Limb (tissue), 2 donors: Measurements from ENCODE around the gene RIMKLB.
"Not testable (repeated sequence)": the region's sequence is repeated elsewhere in the genome, so short reads cannot be mapped to it uniquely, and the experiment has no call there.

ENCODE experiments used
- DNase-seq, 2 donors: peaks; one replicate each; pipeline ENCODE4 v3.0.0-alpha.2; 2016; ENCODE audit errors: extremely low spot score in 2 of 2

The RIMKLB gene

GRCh38 chr12:8818526-8818925 is 120.7 kb downstream of the RIMKLB start:
- no peak for DNase-seq

- no peak for DNase-seq
These were observed 121.8 kb downstream of the RIMKLB start for GRCh38 chr12:8819666-8819980.

- not testable (repeated sequence) for DNase-seq
These were observed 123.1 kb downstream of the RIMKLB start for GRCh38 chr12:8820676-8821407.

- DNase-seq: no peak
These were observed 123.8 kb downstream of the RIMKLB start for GRCh38 chr12:8821591-8821990.

- no peak for DNase-seq
These were observed 124.5 kb downstream of the RIMKLB start, which contains the start of gene A2ML1 for GRCh38 chr12:8822298-8822697. Gene A2ML1, plus strand, starts transcription at chr12:8822621. Its CDS starts 31 bp downstream, at chr12:8822652.

GRCh38 chr12:8823565-8824300 is 125.9 kb downstream of the RIMKLB start:
- DNase-seq: no peak

GRCh38 chr12:8827551-8828256 is 129.9 kb downstream of the RIMKLB start:
- no peak for DNase-seq

GRCh38 chr12:8828257-8829124 is 130.7 kb downstream of the RIMKLB start:
- DNase-seq: no peak

GRCh38 chr12:8829125-8829518 is 131.3 kb downstream of the RIMKLB start:
- DNase-seq: no peak

GRCh38 chr12:8829621-8830020 is 131.8 kb downstream of the RIMKLB start:
- no peak for DNase-seq

GRCh38 chr12:8831116-8831515 is 133.3 kb downstream of the RIMKLB start:
- DNase-seq: no peak

GRCh38 chr12:8832500-8832899 is 134.7 kb downstream of the RIMKLB start:
- DNase-seq: no peak
